Liver (tissue), 9 donors: ENCODE results near the gene NOSIP. TPM values are rescaled to one million over a fixed set of nuclear protein-coding genes. Genes with fewer than 3 reads are reported as not detected.

ENCODE experiments used
- DNase-seq: peaks from one replicate; pipeline ENCODE4 v3.0.0-alpha.2; 2017; ENCODE audit warnings: low spot score
- H3K27ac ChIP-seq, 2 donors: one replicate each; pipeline ENCODE4 v1.7.0; 2013; ENCODE audit warnings: inconsistent platforms in 2 of 2, low read length in 2 of 2, control low read depth in 1 of 2, low read depth in 1 of 2, mild to moderate bottlenecking in 1 of 2
- H3K27me3 ChIP-seq, 4 donors: one replicate each; pipeline versions ENCODE4 v1.6.1 to v1.7.0; 2013; ENCODE audit warnings: low read length in 3 of 4, inconsistent platforms in 1 of 4, mild to moderate bottlenecking in 1 of 4, moderate library complexity in 1 of 4; ENCODE audit not compliant: control insufficient read depth in 4 of 4, insufficient read depth in 4 of 4
- H3K36me3 ChIP-seq, 4 donors: one replicate each; pipeline versions ENCODE4 v1.6.1 to v1.7.0; 2013; ENCODE audit warnings: low read length in 3 of 4, mild to moderate bottlenecking in 3 of 4, low read depth in 1 of 4, moderate library complexity in 1 of 4; ENCODE audit not compliant: control insufficient read depth in 4 of 4, insufficient read depth in 3 of 4
- H3K4me1 ChIP-seq, 4 donors: one replicate each; pipeline versions ENCODE4 v1.6.1 to v1.7.0; 2013; ENCODE audit warnings: low read length in 3 of 4, mild to moderate bottlenecking in 3 of 4, moderate library complexity in 1 of 4; ENCODE audit not compliant: control insufficient read depth in 4 of 4, insufficient read depth in 4 of 4
- H3K4me3 ChIP-seq, 3 donors: one replicate each; pipeline versions ENCODE4 v1.6.1 to v1.7.0; 2013; ENCODE audit warnings: low read length in 3 of 3, control low read depth in 1 of 3, low read depth in 1 of 3, mild to moderate bottlenecking in 1 of 3
- H3K9ac ChIP-seq, 2 donors: one replicate each; pipeline ENCODE4 v1.7.0; 2013; ENCODE audit warnings: low read length in 2 of 2, mild to moderate bottlenecking in 2 of 2, moderate library complexity in 2 of 2, control low read depth in 1 of 2, low read depth in 1 of 2
- H3K9me3 ChIP-seq, 4 donors: one replicate each; pipeline versions ENCODE4 v1.6.1 to v1.7.0; 2013; ENCODE audit warnings: low read length in 3 of 4; ENCODE audit not compliant: control insufficient read depth in 4 of 4
- ATF3 ChIP-seq: IDR thresholded peaks from 2 replicates; pipeline ENCODE4 v1.6.1; 2016; ENCODE audit warnings: antibody characterized with exemption
- CTCF ChIP-seq: fragments of 150-350 bp; IDR thresholded peaks from 2 replicates; pipeline ENCODE4 v1.5.1; 2017; ENCODE audit warnings: improper control_type of control experiment, low read depth, low read length; ENCODE audit not compliant: missing input control
- EGR1 ChIP-seq, 2 donors: IDR thresholded peaks; 2 replicates each; pipeline ENCODE4 v1.6.1; 2016 to 2018; ENCODE audit warnings: antibody characterized with exemption in 2 of 2, low read depth in 2 of 2
- FOXA1 ChIP-seq: IDR thresholded peaks from 2 replicates; pipeline ENCODE4 v1.6.1; 2016; ENCODE audit warnings: antibody characterized with exemption
- FOXA2 ChIP-seq: IDR thresholded peaks from 2 replicates; pipeline ENCODE4 v1.6.1; 2016; ENCODE audit warnings: antibody characterized with exemption
- GABPA ChIP-seq, 2 donors: IDR thresholded peaks in 1 of 2; conservative IDR thresholded peaks in 1 of 2; 2 replicates each; pipeline ENCODE4 v1.6.1; 2016; ENCODE audit warnings: antibody characterized with exemption in 2 of 2, mild to moderate bottlenecking in 1 of 2, moderate library complexity in 1 of 2
- HNF4A ChIP-seq, 2 donors: conservative IDR thresholded peaks; 2 replicates each; pipeline ENCODE4 v1.6.1; 2016; ENCODE audit warnings: antibody characterized with exemption in 2 of 2, mild to moderate bottlenecking in 2 of 2
- HNF4G ChIP-seq: IDR thresholded peaks from 2 replicates; pipeline ENCODE4 v1.6.1; 2016; ENCODE audit warnings: antibody characterized with exemption
- JUND ChIP-seq, 2 donors: IDR thresholded peaks; 2 replicates each; pipeline ENCODE4 v1.6.1; 2016; ENCODE audit warnings: antibody characterized with exemption in 2 of 2
- MAX ChIP-seq: IDR thresholded peaks from 2 replicates; pipeline ENCODE4 v1.6.1; 2016; ENCODE audit warnings: antibody characterized with exemption
- NR2F2 ChIP-seq: IDR thresholded peaks from 2 replicates; pipeline ENCODE4 v1.6.1; 2016; ENCODE audit warnings: antibody characterized with exemption
- RAD21 ChIP-seq, 2 donors: IDR thresholded peaks; 2 replicates each; pipeline ENCODE4 v1.6.1; 2016; ENCODE audit warnings: antibody characterized with exemption in 2 of 2, mild to moderate bottlenecking in 2 of 2
- REST ChIP-seq: IDR thresholded peaks from 2 replicates; pipeline ENCODE4 v1.6.1; 2016; ENCODE audit warnings: antibody characterized with exemption, mild to moderate bottlenecking
- RXRA ChIP-seq, 2 donors: IDR thresholded peaks; 2 replicates each; pipeline ENCODE4 v1.6.1; 2017 to 2018; ENCODE audit warnings: antibody characterized with exemption in 2 of 2, mild to moderate bottlenecking in 1 of 2
- SP1 ChIP-seq: IDR thresholded peaks from 2 replicates; pipeline ENCODE4 v1.6.1; 2018; ENCODE audit warnings: antibody characterized with exemption, mild to moderate bottlenecking
- TAF1 ChIP-seq: conservative IDR thresholded peaks from 2 replicates; pipeline ENCODE4 v1.6.1; 2016; ENCODE audit warnings: antibody characterized with exemption, mild to moderate bottlenecking
- YY1 ChIP-seq: IDR thresholded peaks from 2 replicates; pipeline ENCODE4 v1.6.1; 2016; ENCODE audit warnings: antibody characterized with exemption, mild to moderate bottlenecking
- ZBTB33 ChIP-seq: IDR thresholded peaks from 2 replicates; pipeline ENCODE4 v1.6.1; 2016; ENCODE audit warnings: antibody characterized with exemption
- WGBS: extraction: QIAGEN DNeasy Blood & Tissue Kit; methylation state at CpG from one replicate; pipeline ENCODE4 v1.1.7; 2013; 5-methylcytosine and 5-hydroxymethylcytosine counted together
- polyA plus RNA-seq, 2 donors: library from polyadenylated mRNA; stranded (reverse) in 1 of 2; unstranded in 1 of 2; fragments of 200-250 nt in 1 of 2; fragments of >200 nt in 1 of 2; fragmentation: Nextera tagmentation in 1 of 2; extraction: Ambion mirVana in 1 of 2; gene quantifications; one replicate each; pipeline versions ENCODE4 v1.2.1 to v1.2.3, GENCODE V29; 2013 to 2015
- total RNA-seq, 2 donors: library from RNA; depleted of rRNA; stranded (reverse); fragments of >200 nt; gene quantifications; one replicate each; pipeline ENCODE4 v1.2.3, GENCODE V29; 2014
- donor health status: healthy.
- donor health status: healthy.
- donor health status: healthy.
- donor health status: healthy.
- donor health status: healthy.

NOSIP gene
- total and polyA plus RNA-seq, 4 donors = 19.3 to 45.2 (median 30.5) TPM

GRCh38 chr19:49566302-49566701, 14.1 kb downstream of the NOSIP start (continued):
- TF ChIP-seq ZBTB33 = no peak
- TF ChIP-seq YY1 = no peak
- TF ChIP-seq FOXA1 = no peak

GRCh38 chr19:49565261-49565660, 15.1 kb downstream of the NOSIP start:
- Histone ChIP-seq H3K36me3 (peaks cover 0 to 3% (median 0%) of the 10 kb centered on the region in 4 donors), H3K9me3 (no peaks in the 10 kb centered on the region), H3K4me3 (no peak overlapping the region), H3K27ac (no peak overlapping the region), H3K9ac (no peak overlapping the region), H3K27me3 (no peaks in the 10 kb centered on the region), H3K4me1 (peaks cover 0 to 14% (median 6%) of the 10 kb centered on the region in 4 donors)
- 62% methylated on average over 4 of the region's 4 CpGs for WGBS
- no peak for DNase-seq
- TF ChIP-seq FOXA1 = no peak
- TF ChIP-seq CTCF = no peak
- TF ChIP-seq ZBTB33 = no peak
- TF ChIP-seq REST = no peak
- TF ChIP-seq SP1 = no peak
- TF ChIP-seq NR2F2 = no peak
- TF ChIP-seq HNF4A (conservative IDR thresholded peaks at IDR 0.05) = no peak
- TF ChIP-seq EGR1 (IDR thresholded peaks at IDR 0.05; ENCODE audit: low read depth in 2 of 2) = no peak
- TF ChIP-seq HNF4G = no peak
- TF ChIP-seq MAX = no peak
- no peak for TF ChIP-seq GABPA (IDR thresholded peaks at IDR 0.05 in 1 of 2, conservative IDR thresholded peaks at IDR 0.05 in 1 of 2)
- no peak for TF ChIP-seq TAF1
- TF ChIP-seq ATF3 = no peak
- TF ChIP-seq JUND (IDR thresholded peaks at IDR 0.05) = no peak
- TF ChIP-seq FOXA2 = no peak
- no peak for TF ChIP-seq RAD21 (IDR thresholded peaks at IDR 0.05)
- TF ChIP-seq RXRA (IDR thresholded peaks at IDR 0.05) = no peak
